A673 (cell line): ENCODE results near the gene MOK. TPM values are rescaled to one million over a fixed set of nuclear protein-coding genes. Genes with fewer than 3 reads are reported as not detected.

Experiments used
- BruUV-seq: library from RNA; stranded (reverse); fragments of 400-500 nt; replicated peaks from 2 replicates; lab custom pipeline; 2021; lab: Mats Ljungman, UMichigan
- CTCF ChIA-PET: fragments of 300-600 bp; sonication (Branson Sonifier 250); formaldehyde crosslinking; loops from one replicate; lab custom pipeline; 2022; ENCODE audit warnings: antibody characterized with exemption; lab: Charles Lee
- POLR2A ChIA-PET: fragments of 300-600 bp; sonication (Branson Sonifier 250); formaldehyde crosslinking; loops from one replicate; lab custom pipeline; 2022; ENCODE audit warnings: antibody characterized with exemption; ENCODE audit not compliant: low non-redundant PET; lab: Charles Lee
- DNase-seq: peaks from one replicate; pipeline ENCODE4 v3.0.0-alpha.2; 2015; ENCODE audit warnings: low spot score
- H3K27ac ChIP-seq: fragments of 200-600 bp; sonication (generic); 2 replicates; pipeline ENCODE4 v1.5.1; 2016; ENCODE audit warnings: mixed run types, low read depth, mild to moderate bottlenecking, mixed read lengths, antibody characterized with exemption, low read length; ENCODE audit not compliant: poor library complexity, severe bottlenecking
- H3K27me3 ChIP-seq: fragments of 200-600 bp; sonication (generic); replicated peaks from 2 replicates; pipeline ENCODE4 v1.6.1; 2017; ENCODE audit warnings: mixed run types, low read depth, mild to moderate bottlenecking, mixed read lengths, antibody characterized with exemption, low read length; ENCODE audit not compliant: insufficient read depth, poor library complexity
- H3K36me3 ChIP-seq: fragments of 200-600 bp; sonication (generic); 2 replicates; pipeline ENCODE4 v1.6.1; 2016; ENCODE audit warnings: mixed run types, mild to moderate bottlenecking, mixed read lengths, antibody characterized with exemption, low read length; ENCODE audit not compliant: insufficient read depth, poor library complexity, severe bottlenecking
- H3K4me1 ChIP-seq: fragments of 200-600 bp; sonication (generic); 2 replicates; pipeline ENCODE4 v1.6.1; 2017; ENCODE audit warnings: mixed run types, mild to moderate bottlenecking, mixed read lengths, antibody characterized with exemption, low read length; ENCODE audit not compliant: insufficient read depth, poor library complexity, severe bottlenecking
- H3K4me3 ChIP-seq: fragments of 200-600 bp; sonication (generic); 2 replicates; pipeline ENCODE4 v1.5.1; 2016; ENCODE audit warnings: low read depth, mixed run types, mild to moderate bottlenecking, mixed read lengths, low read length; ENCODE audit not compliant: poor library complexity, severe bottlenecking
- H3K9me3 ChIP-seq: fragments of 200-600 bp; sonication (generic); 2 replicates; pipeline ENCODE4 v1.6.1; 2016; ENCODE audit warnings: mixed run types, low read depth, mild to moderate bottlenecking, mixed read lengths, antibody characterized with exemption, low read length; ENCODE audit not compliant: poor library complexity, severe bottlenecking
- CTCF ChIP-seq: fragments of 300-800, 200-600 bp; sonication (generic); conservative IDR thresholded peaks from 2 replicates; pipeline ENCODE4 v1.5.1; 2017; ENCODE audit warnings: low read depth, mild to moderate bottlenecking, antibody characterized with exemption, low read length, moderate library complexity, mixed read lengths
- EZH2 ChIP-seq: fragments of 200-600 bp; sonication (generic); IDR thresholded peaks from 2 replicates; pipeline ENCODE4 v1.6.1; 2017; ENCODE audit warnings: borderline replicate concordance, low read depth, mild to moderate bottlenecking, mixed read lengths, antibody characterized with exemption, low read length; ENCODE audit not compliant: poor library complexity, severe bottlenecking
- intact Hi-C: fragments of 100-400 bp; cut with micrococcal nuclease; formaldehyde crosslinking; loops from one replicate; pipeline ENCODE4 v1.10.0; 2022; ENCODE audit not compliant: unreplicated experiment
- total RNA-seq: library from RNA; stranded (reverse); gene quantifications from 2 replicates; pipeline ENCODE4 v1.2.3, GENCODE V29; 2021

MOK gene
- total RNA-seq, 1 experiment from 2014 or later: 27.4 TPM

- Histone ChIP-seq H3K4me1 (no peaks in the 10 kb centered on the region), H3K36me3 (peaks cover 42% of the 10 kb centered on the region), H3K9me3 (no peaks in the 10 kb centered on the region), H3K27me3 (no peaks in the 10 kb centered on the region), H3K4me3 (no peak overlapping the region), H3K27ac (no peak overlapping the region)
- no peak for DNase-seq
- intact Hi-C loops: no loop called here
- ChIA-PET POLR2A (no interaction called here), CTCF (no interaction called here)
- TF ChIP-seq EZH2 (no peak), CTCF (no peak)
- BruUV-seq: no TSS peak
These were observed 40.3 kb upstream of the MOK start for GRCh38 chr14:102345232-102345631.

GRCh38 chr14:102344485-102344884 is 39.5 kb upstream of the MOK start:
- H3K27me3 ChIP-seq: no peaks in the 10 kb centered on the region
- TF ChIP-seq EZH2 (no peak), CTCF (no peak)
- no peak overlapping the region for H3K4me3 ChIP-seq
- H3K36me3 ChIP-seq: peaks cover 38% of the 10 kb centered on the region
- CTCF ChIA-PET: no interaction called here
- no peaks in the 10 kb centered on the region for H3K9me3 ChIP-seq
- POLR2A ChIA-PET: no interaction called here
- no TSS peak for BruUV-seq
- DNase-seq: no peak
- intact Hi-C loops: no loop called here
- H3K4me1 ChIP-seq: no peaks in the 10 kb centered on the region
- H3K27ac ChIP-seq: no peak overlapping the region

GRCh38 chr14:102344084-102344483 is 39.1 kb upstream of the MOK start:
- intact Hi-C loops: no loop called here
- H3K4me3 ChIP-seq: no peak overlapping the region
- no peaks in the 10 kb centered on the region for H3K4me1 ChIP-seq
- no peaks in the 10 kb centered on the region for H3K27me3 ChIP-seq
- TF ChIP-seq CTCF (no peak), EZH2 (no peak)
- no TSS peak for BruUV-seq
- no peak for DNase-seq
- peaks cover 34% of the 10 kb centered on the region for H3K36me3 ChIP-seq
- POLR2A ChIA-PET: no interaction called here
- H3K9me3 ChIP-seq: no peaks in the 10 kb centered on the region
- CTCF ChIA-PET: no interaction called here
- H3K27ac ChIP-seq: no peak overlapping the region
